H1 (cell line): ENCODE data around the gene ERICH6.

Source experiments
- BACH1 ChIP-seq: IDR thresholded peaks from 2 replicates; pipeline ENCODE4 v1.6.1; 2012; ENCODE audit warnings: low read length, improper control_type of control experiment
- CEBPB ChIP-seq: IDR thresholded peaks from 2 replicates; pipeline ENCODE4 v1.6.1; 2012; ENCODE audit warnings: low read depth, low read length
- CHD1 ChIP-seq: IDR thresholded peaks from 2 replicates; pipeline ENCODE4 v1.6.1; 2012; ENCODE audit warnings: low read depth, low read length, improper control_type of control experiment
- EGR1 ChIP-seq: IDR thresholded peaks from 2 replicates; pipeline ENCODE4 v1.6.1; 2011; ENCODE audit warnings: low read depth, low read length, borderline replicate concordance
- EP300 ChIP-seq, 2 experiments: IDR thresholded peaks; 1 replicate in 1 of 2; 2 replicates in 1 of 2; pipeline ENCODE4 v1.6.1; 2011 to 2012; ENCODE audit warnings: low read depth in 2 of 2, low read length in 2 of 2, mild to moderate bottlenecking in 2 of 2, borderline replicate concordance in 1 of 2, inconsistent platforms in 1 of 2, moderate library complexity in 1 of 2
- EZH2 ChIP-seq: fragments of 200-600 bp; sonication (generic); IDR thresholded peaks from 2 replicates; pipeline ENCODE4 v1.7.1; 2012; ENCODE audit warnings: low read depth, mild to moderate bottlenecking, moderate library complexity, low read length, inconsistent platforms; ENCODE audit not compliant: severe bottlenecking
- KDM5A ChIP-seq: fragments of 200-600 bp; IDR thresholded peaks from 2 replicates; pipeline ENCODE4 v1.7.1; 2012; ENCODE audit warnings: mild to moderate bottlenecking, low read length, inconsistent platforms, mixed read lengths
- PHF8 ChIP-seq: fragments of 200-600 bp; sonication (generic); conservative IDR thresholded peaks from 2 replicates; pipeline ENCODE4 v1.7.1; 2012; ENCODE audit warnings: low read depth, mild to moderate bottlenecking, inconsistent platforms, low read length, moderate library complexity
- POLR2A ChIP-seq, 2 experiments: IDR thresholded peaks; 1 replicate in 1 of 2; 2 replicates in 1 of 2; pipeline ENCODE4 v1.6.1; 2011; ENCODE audit warnings: low read depth in 2 of 2, low read length in 2 of 2, mild to moderate bottlenecking in 2 of 2; ENCODE audit errors: control extremely low read depth in 1 of 2
- POLR2AphosphoS5 ChIP-seq: IDR thresholded peaks from 2 replicates; pipeline ENCODE4 v1.6.1; 2011; ENCODE audit warnings: low read depth, low read length
- RFX5 ChIP-seq: IDR thresholded peaks from 2 replicates; pipeline ENCODE4 v1.6.1; 2011; ENCODE audit warnings: low read depth, low read length, improper control_type of control experiment, borderline replicate concordance
- TAF7 ChIP-seq: optimal IDR thresholded peaks from 2 replicates; pipeline ENCODE3; 2011; ENCODE audit warnings: low read depth, mild to moderate bottlenecking, inconsistent platforms, low read length, moderate library complexity, borderline replicate concordance
- YY1 ChIP-seq: IDR thresholded peaks from 2 replicates; pipeline ENCODE4 v1.6.1; 2011; ENCODE audit warnings: low read depth, mild to moderate bottlenecking, low read length
- TF ChIP-seq, protein P1 (sequence below), 3 experiments: IDR thresholded peaks; 1 replicate in 2 of 3; 2 replicates in 1 of 3; pipeline versions ENCODE4 v1.5.1 to v1.6.1; 2011; ENCODE audit warnings: low read length in 3 of 3, mild to moderate bottlenecking in 3 of 3, inconsistent platforms in 2 of 3, low read depth in 1 of 3, moderate library complexity in 1 of 3; ENCODE audit not compliant: insufficient read depth in 1 of 3; ENCODE audit errors: control extremely low read depth in 1 of 3

DNA sequence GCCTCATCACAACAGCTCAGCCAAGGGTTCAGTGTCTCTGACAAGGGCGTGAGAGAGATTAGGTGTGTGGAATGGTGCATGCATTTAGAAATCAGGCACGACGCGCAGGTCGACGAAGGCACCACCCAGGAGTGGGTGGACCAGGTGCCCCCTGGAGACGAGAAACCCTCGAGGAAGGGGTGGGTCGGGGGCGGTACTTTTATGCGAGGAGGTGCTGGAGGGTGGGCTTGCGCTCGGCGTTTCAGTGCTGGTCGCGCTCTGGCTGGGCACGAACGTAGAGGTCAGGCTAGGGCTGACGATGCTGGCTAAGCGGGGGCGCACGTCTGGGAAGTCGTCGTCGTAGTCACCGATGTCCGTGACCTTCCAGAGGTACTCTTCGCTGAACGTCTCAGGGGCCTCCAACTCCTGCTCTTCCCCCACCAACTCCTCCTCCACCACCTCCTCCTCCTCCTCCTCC lies 393 bp downstream of the ERICH6 start:
- TF ChIP-seq, protein P1, sequence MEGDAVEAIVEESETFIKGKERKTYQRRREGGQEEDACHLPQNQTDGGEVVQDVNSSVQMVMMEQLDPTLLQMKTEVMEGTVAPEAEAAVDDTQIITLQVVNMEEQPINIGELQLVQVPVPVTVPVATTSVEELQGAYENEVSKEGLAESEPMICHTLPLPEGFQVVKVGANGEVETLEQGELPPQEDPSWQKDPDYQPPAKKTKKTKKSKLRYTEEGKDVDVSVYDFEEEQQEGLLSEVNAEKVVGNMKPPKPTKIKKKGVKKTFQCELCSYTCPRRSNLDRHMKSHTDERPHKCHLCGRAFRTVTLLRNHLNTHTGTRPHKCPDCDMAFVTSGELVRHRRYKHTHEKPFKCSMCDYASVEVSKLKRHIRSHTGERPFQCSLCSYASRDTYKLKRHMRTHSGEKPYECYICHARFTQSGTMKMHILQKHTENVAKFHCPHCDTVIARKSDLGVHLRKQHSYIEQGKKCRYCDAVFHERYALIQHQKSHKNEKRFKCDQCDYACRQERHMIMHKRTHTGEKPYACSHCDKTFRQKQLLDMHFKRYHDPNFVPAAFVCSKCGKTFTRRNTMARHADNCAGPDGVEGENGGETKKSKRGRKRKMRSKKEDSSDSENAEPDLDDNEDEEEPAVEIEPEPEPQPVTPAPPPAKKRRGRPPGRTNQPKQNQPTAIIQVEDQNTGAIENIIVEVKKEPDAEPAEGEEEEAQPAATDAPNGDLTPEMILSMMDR (IDR thresholded peaks at IDR 0.05; ENCODE audit: control extremely low read depth in 1 of 3, insufficient read depth in 1 of 3, low read depth in 1 of 3, low read length in 3 of 3), result no peak
- TF ChIP-seq YY1 (no peak), RFX5 (no peak), KDM5A (no peak), CHD1 (no peak), TAF7 (no peak), EZH2 (no peak), EP300 (IDR thresholded peaks at IDR 0.05; ENCODE audit: borderline replicate concordance in 1 of 2, low read depth in 2 of 2, low read length in 2 of 2) (no peak), POLR2A (IDR thresholded peaks at IDR 0.05; ENCODE audit: control extremely low read depth in 1 of 2, low read depth in 2 of 2, low read length in 2 of 2) (no peak; a peak in 1 of 3 replicates), EGR1 (no peak; the same call in 1 of the 2 replicates), PHF8 (no peak), BACH1 (no peak), POLR2AphosphoS5 (no peak), CEBPB (no peak)
